GM23338 (cell line): ENCODE data around the gene DEFB114. TPM values are rescaled to one million over a fixed set of nuclear protein-coding genes. Genes with fewer than 3 reads are reported as not detected.

Experiments
- ATAC-seq: fragments of 200-7000 bp; cut with Tn5 transposase; 3 replicates; pipeline ENCODE4 v1.9.1; 2020
- DNase-seq: peaks from one replicate; pipeline ENCODE4 v3.0.0-alpha.2; 2015; ENCODE audit warnings: low spot score
- H2AFZ ChIP-seq: fragments of 200-600 bp; sonication (generic); 2 replicates; pipeline ENCODE4 v1.8.0; 2016; ENCODE audit warnings: antibody characterized with exemption, mild to moderate bottlenecking, moderate library complexity
- H3F3A ChIP-seq: fragments of 200-600 bp; sonication (generic); replicated peaks from 2 replicates; pipeline ENCODE4 v1.8.0; 2017; ENCODE audit warnings: antibody characterized with exemption, mixed run types, low read depth
- H3K27ac ChIP-seq: fragments of 200-600 bp; sonication (generic); 2 replicates; pipeline ENCODE4 v1.6.1; 2016; ENCODE audit warnings: low read depth
- H3K27me3 ChIP-seq: fragments of 200-600 bp; sonication (generic); 2 replicates; pipeline ENCODE4 v1.8.0; 2016; ENCODE audit warnings: mild to moderate bottlenecking, mixed run types, moderate library complexity; ENCODE audit not compliant: insufficient read depth
- H3K36me3 ChIP-seq: fragments of 200-600 bp; sonication (generic); 2 replicates; pipeline ENCODE4 v1.8.0; 2016; ENCODE audit warnings: mild to moderate bottlenecking; ENCODE audit not compliant: insufficient read depth
- H3K4me1 ChIP-seq: fragments of 200-600 bp; sonication (generic); 2 replicates; pipeline ENCODE4 v1.8.0; 2016; ENCODE audit warnings: mild to moderate bottlenecking, moderate library complexity; ENCODE audit not compliant: insufficient read depth
- H3K4me2 ChIP-seq: fragments of 200-600 bp; sonication (generic); 2 replicates; pipeline ENCODE4 v1.7.1; 2017; ENCODE audit warnings: mixed run types
- H3K4me3 ChIP-seq: fragments of 200-600 bp; sonication (generic); 2 replicates; pipeline ENCODE4 v1.6.1; 2016; ENCODE audit warnings: mixed run types
- H3K79me2 ChIP-seq: fragments of 200-600 bp; sonication (generic); replicated peaks from 2 replicates; pipeline ENCODE4 v1.8.0; 2017; ENCODE audit warnings: mild to moderate bottlenecking; ENCODE audit not compliant: insufficient read depth
- H3K9me2 ChIP-seq: fragments of 200-600 bp; sonication (generic); 2 replicates; pipeline ENCODE4 v1.8.0; 2017; ENCODE audit not compliant: insufficient read depth
- H4K20me1 ChIP-seq: fragments of 200-600 bp; sonication (generic); replicated peaks from 2 replicates; pipeline ENCODE4 v1.8.0; 2017; ENCODE audit warnings: mild to moderate bottlenecking; ENCODE audit not compliant: insufficient read depth
- H3K27ac Mint-ChIP-seq: 2 replicates; pipeline ENCODE4 v1.8.0; 2020; ENCODE audit warnings: inconsistent platforms, mild to moderate bottlenecking, moderate library complexity, mixed read lengths
- H3K27me3 Mint-ChIP-seq: 3 replicates; pipeline ENCODE4 v1.8.0; 2022; ENCODE audit warnings: low read depth, mild to moderate bottlenecking, moderate library complexity, mixed read lengths, inconsistent platforms; ENCODE audit not compliant: insufficient read depth, poor library complexity
- H3K36me3 Mint-ChIP-seq: 3 replicates; pipeline ENCODE4 v1.8.0; 2021; ENCODE audit warnings: low read depth, mild to moderate bottlenecking, inconsistent platforms, moderate library complexity, mixed read lengths
- H3K4me1 Mint-ChIP-seq: 3 replicates; pipeline ENCODE4 v1.8.0; 2020; ENCODE audit warnings: mild to moderate bottlenecking, inconsistent platforms, mixed read lengths
- H3K4me3 Mint-ChIP-seq: 3 replicates; pipeline ENCODE4 v1.8.0; 2021; ENCODE audit warnings: moderate library complexity, mild to moderate bottlenecking, inconsistent platforms, mixed read lengths
- H3K9me3 Mint-ChIP-seq: 3 replicates; pipeline ENCODE4 v1.8.0; 2020; ENCODE audit warnings: moderate library complexity, mild to moderate bottlenecking, inconsistent platforms, mixed read lengths
- CREB1 ChIP-seq: fragments of 250-450 bp; sonication (Bioruptor Pico); IDR thresholded peaks from 2 replicates; pipeline ENCODE4 v1.5.0; 2020; ENCODE audit warnings: low read depth, mild to moderate bottlenecking, moderate library complexity
- EZH2 ChIP-seq: fragments of 200-600 bp; sonication (generic); IDR thresholded peaks from one replicate; pipeline ENCODE4 v1.8.0; 2017; ENCODE audit warnings: antibody characterized with exemption, mild to moderate bottlenecking, low read depth; ENCODE audit not compliant: unreplicated experiment
- EZH2phosphoT487 ChIP-seq: fragments of 200-600 bp; sonication (generic); IDR thresholded peaks from one replicate; pipeline ENCODE4 v1.8.1; 2018; ENCODE audit warnings: antibody characterized with exemption; ENCODE audit not compliant: unreplicated experiment
- JUNB ChIP-seq: IDR thresholded peaks from one replicate; pipeline ENCODE4 v1.6.1; 2016; ENCODE audit warnings: antibody characterized with exemption; ENCODE audit not compliant: unreplicated experiment
- NANOG ChIP-seq: IDR thresholded peaks from 2 replicates; pipeline ENCODE4 v1.6.1; 2016; ENCODE audit warnings: antibody characterized with exemption, borderline replicate concordance
- POLR2AphosphoS5 ChIP-seq: IDR thresholded peaks from 2 replicates; pipeline ENCODE4 v1.6.1; 2016; ENCODE audit warnings: antibody characterized with exemption, low read depth
- STAT1 ChIP-seq: IDR thresholded peaks from one replicate; pipeline ENCODE4 v1.6.1; 2016; ENCODE audit warnings: antibody characterized with exemption; ENCODE audit not compliant: unreplicated experiment
- ZNF114 ChIP-seq: fragments of 250-450 bp; sonication (Bioruptor Pico); IDR thresholded peaks from 2 replicates; pipeline ENCODE4 v1.5.0; 2020; ENCODE audit warnings: mild to moderate bottlenecking, moderate library complexity
- ZNF331 ChIP-seq: fragments of 250-450 bp; sonication (Bioruptor Pico); IDR thresholded peaks from 2 replicates; pipeline ENCODE4 v1.5.0; 2020; ENCODE audit warnings: low read depth, mild to moderate bottlenecking, moderate library complexity
- polyA plus RNA-seq: library from polyadenylated mRNA; unstranded; fragments of >200 nt; fragmentation: Nextera tagmentation; extraction: Ambion mirVana; gene quantifications from 2 replicates; pipeline ENCODE4 v1.2.1, GENCODE V29; 2016
- total RNA-seq: library from RNA; depleted of rRNA; stranded (reverse); fragments of >200 nt; shearing (Covaris generic); gene quantifications from 2 replicates; pipeline ENCODE4 v1.2.3, GENCODE V29; 2014
- TF ChIP-seq, protein P1 (sequence below): IDR thresholded peaks from 2 replicates; pipeline ENCODE4 v1.6.1; 2016; ENCODE audit warnings: antibody characterized with exemption
- TF ChIP-seq, protein P2 (sequence below), 2 experiments: fragments of 200-600 bp in 1 of 2; sonication (generic) in 1 of 2; conservative IDR thresholded peaks; 2 replicates each; pipeline versions ENCODE4 v1.5.1 to v1.6.1; 2016 to 2017; ENCODE audit warnings: antibody characterized with exemption in 2 of 2, low read depth in 2 of 2, mild to moderate bottlenecking in 2 of 2, moderate library complexity in 1 of 2
- TF ChIP-seq, protein P3 (sequence below): fragments of 250-450 bp; sonication (Bioruptor Pico); IDR thresholded peaks from 2 replicates; pipeline ENCODE4 v1.5.0; 2020; ENCODE audit warnings: mild to moderate bottlenecking, moderate library complexity
- TF ChIP-seq, protein P4 (sequence below): IDR thresholded peaks from one replicate; pipeline ENCODE4 v1.6.1; 2018; ENCODE audit warnings: antibody characterized with exemption; ENCODE audit not compliant: unreplicated experiment

DEFB114 gene
- total and polyA plus RNA-seq, 2 experiments from 2014 or later: not detected

DNA sequence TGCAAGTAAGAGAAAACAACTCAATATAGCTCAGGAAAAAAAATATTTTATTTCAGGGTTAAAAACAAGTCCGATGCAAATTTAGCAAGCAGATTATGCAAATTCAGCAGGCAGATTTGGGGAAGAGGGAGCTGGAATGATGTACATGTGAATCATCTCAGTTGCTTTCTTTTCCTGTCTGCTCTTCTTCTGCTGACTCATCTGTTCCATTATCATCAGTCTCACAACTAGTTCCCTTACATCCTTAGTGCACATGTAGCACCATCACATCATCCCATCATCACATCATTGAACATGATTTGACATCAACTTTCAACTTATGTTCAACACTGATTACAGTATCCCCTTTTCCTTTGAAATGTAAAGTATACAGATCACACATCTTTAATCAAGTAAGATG is 16.9 kb upstream of the DEFB114 start:
- no peak overlapping the region for H3K4me3 ChIP-seq
- H3K27me3 ChIP-seq: no peaks in the 10 kb centered on the region
- no peak overlapping the region for H3K27ac Mint-ChIP-seq
- no peaks in the 10 kb centered on the region for H3F3A ChIP-seq
- no peak for DNase-seq
- H3K4me3 Mint-ChIP-seq: no peak overlapping the region
- no peaks in the 10 kb centered on the region for H3K9me2 ChIP-seq
- H3K79me2 ChIP-seq: no peaks in the 10 kb centered on the region
- H3K4me1 Mint-ChIP-seq: peaks cover 6% of the 10 kb centered on the region; the same call in 2 of the 3 replicates
- H3K9me3 Mint-ChIP-seq: peaks cover 2% of the 10 kb centered on the region; the same call in 1 of the 3 replicates
- H3K27me3 Mint-ChIP-seq: no peaks in the 10 kb centered on the region
- TF ChIP-seq, protein P1, sequence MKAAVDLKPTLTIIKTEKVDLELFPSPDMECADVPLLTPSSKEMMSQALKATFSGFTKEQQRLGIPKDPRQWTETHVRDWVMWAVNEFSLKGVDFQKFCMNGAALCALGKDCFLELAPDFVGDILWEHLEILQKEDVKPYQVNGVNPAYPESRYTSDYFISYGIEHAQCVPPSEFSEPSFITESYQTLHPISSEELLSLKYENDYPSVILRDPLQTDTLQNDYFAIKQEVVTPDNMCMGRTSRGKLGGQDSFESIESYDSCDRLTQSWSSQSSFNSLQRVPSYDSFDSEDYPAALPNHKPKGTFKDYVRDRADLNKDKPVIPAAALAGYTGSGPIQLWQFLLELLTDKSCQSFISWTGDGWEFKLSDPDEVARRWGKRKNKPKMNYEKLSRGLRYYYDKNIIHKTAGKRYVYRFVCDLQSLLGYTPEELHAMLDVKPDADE: no peak
- TF ChIP-seq POLR2AphosphoS5 (no peak), NANOG (no peak), EZH2phosphoT487 (no peak), ZNF331 (CRISPR knock-in tag) (no peak), ZNF114 (CRISPR knock-in tag) (no peak), JUNB (no peak), STAT1 (no peak), CREB1 (CRISPR knock-in tag) (no peak), EZH2 (no peak)
- TF ChIP-seq, protein P2, sequence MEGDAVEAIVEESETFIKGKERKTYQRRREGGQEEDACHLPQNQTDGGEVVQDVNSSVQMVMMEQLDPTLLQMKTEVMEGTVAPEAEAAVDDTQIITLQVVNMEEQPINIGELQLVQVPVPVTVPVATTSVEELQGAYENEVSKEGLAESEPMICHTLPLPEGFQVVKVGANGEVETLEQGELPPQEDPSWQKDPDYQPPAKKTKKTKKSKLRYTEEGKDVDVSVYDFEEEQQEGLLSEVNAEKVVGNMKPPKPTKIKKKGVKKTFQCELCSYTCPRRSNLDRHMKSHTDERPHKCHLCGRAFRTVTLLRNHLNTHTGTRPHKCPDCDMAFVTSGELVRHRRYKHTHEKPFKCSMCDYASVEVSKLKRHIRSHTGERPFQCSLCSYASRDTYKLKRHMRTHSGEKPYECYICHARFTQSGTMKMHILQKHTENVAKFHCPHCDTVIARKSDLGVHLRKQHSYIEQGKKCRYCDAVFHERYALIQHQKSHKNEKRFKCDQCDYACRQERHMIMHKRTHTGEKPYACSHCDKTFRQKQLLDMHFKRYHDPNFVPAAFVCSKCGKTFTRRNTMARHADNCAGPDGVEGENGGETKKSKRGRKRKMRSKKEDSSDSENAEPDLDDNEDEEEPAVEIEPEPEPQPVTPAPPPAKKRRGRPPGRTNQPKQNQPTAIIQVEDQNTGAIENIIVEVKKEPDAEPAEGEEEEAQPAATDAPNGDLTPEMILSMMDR (conservative IDR thresholded peaks at IDR 0.05; ENCODE audit: low read depth in 2 of 2): no peak
- TF ChIP-seq, protein P3, sequence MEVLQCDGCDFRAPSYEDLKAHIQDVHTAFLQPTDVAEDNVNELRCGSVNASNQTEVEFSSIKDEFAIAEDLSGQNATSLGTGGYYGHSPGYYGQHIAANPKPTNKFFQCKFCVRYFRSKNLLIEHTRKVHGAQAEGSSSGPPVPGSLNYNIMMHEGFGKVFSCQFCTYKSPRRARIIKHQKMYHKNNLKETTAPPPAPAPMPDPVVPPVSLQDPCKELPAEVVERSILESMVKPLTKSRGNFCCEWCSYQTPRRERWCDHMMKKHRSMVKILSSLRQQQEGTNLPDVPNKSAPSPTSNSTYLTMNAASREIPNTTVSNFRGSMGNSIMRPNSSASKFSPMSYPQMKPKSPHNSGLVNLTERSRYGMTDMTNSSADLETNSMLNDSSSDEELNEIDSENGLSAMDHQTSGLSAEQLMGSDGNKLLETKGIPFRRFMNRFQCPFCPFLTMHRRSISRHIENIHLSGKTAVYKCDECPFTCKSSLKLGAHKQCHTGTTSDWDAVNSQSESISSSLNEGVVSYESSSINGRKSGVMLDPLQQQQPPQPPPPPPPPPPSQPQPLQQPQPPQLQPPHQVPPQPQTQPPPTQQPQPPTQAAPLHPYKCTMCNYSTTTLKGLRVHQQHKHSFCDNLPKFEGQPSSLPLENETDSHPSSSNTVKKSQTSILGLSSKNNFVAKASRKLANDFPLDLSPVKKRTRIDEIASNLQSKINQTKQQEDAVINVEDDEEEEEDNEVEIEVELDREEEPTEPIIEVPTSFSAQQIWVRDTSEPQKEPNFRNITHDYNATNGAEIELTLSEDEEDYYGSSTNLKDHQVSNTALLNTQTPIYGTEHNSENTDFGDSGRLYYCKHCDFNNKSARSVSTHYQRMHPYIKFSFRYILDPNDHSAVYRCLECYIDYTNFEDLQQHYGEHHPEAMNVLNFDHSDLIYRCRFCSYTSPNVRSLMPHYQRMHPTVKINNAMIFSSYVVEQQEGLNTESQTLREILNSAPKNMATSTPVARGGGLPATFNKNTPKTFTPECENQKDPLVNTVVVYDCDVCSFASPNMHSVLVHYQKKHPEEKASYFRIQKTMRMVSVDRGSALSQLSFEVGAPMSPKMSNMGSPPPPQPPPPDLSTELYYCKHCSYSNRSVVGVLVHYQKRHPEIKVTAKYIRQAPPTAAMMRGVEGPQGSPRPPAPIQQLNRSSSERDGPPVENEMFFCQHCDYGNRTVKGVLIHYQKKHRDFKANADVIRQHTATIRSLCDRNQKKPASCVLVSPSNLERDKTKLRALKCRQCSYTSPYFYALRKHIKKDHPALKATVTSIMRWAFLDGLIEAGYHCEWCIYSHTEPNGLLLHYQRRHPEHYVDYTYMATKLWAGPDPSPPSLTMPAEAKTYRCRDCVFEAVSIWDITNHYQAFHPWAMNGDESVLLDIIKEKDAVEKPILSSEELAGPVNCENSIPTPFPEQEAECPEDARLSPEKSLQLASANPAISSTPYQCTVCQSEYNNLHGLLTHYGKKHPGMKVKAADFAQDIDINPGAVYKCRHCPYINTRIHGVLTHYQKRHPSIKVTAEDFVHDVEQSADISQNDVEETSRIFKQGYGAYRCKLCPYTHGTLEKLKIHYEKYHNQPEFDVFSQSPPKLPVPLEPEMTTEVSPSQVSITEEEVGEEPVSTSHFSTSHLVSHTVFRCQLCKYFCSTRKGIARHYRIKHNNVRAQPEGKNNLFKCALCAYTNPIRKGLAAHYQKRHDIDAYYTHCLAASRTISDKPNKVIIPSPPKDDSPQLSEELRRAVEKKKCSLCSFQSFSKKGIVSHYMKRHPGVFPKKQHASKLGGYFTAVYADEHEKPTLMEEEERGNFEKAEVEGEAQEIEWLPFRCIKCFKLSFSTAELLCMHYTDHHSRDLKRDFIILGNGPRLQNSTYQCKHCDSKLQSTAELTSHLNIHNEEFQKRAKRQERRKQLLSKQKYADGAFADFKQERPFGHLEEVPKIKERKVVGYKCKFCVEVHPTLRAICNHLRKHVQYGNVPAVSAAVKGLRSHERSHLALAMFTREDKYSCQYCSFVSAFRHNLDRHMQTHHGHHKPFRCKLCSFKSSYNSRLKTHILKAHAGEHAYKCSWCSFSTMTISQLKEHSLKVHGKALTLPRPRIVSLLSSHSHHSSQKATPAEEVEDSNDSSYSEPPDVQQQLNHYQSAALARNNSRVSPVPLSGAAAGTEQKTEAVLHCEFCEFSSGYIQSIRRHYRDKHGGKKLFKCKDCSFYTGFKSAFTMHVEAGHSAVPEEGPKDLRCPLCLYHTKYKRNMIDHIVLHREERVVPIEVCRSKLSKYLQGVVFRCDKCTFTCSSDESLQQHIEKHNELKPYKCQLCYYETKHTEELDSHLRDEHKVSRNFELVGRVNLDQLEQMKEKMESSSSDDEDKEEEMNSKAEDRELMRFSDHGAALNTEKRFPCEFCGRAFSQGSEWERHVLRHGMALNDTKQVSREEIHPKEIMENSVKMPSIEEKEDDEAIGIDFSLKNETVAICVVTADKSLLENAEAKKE (CRISPR knock-in tag): no peak
- TF ChIP-seq, protein P4, sequence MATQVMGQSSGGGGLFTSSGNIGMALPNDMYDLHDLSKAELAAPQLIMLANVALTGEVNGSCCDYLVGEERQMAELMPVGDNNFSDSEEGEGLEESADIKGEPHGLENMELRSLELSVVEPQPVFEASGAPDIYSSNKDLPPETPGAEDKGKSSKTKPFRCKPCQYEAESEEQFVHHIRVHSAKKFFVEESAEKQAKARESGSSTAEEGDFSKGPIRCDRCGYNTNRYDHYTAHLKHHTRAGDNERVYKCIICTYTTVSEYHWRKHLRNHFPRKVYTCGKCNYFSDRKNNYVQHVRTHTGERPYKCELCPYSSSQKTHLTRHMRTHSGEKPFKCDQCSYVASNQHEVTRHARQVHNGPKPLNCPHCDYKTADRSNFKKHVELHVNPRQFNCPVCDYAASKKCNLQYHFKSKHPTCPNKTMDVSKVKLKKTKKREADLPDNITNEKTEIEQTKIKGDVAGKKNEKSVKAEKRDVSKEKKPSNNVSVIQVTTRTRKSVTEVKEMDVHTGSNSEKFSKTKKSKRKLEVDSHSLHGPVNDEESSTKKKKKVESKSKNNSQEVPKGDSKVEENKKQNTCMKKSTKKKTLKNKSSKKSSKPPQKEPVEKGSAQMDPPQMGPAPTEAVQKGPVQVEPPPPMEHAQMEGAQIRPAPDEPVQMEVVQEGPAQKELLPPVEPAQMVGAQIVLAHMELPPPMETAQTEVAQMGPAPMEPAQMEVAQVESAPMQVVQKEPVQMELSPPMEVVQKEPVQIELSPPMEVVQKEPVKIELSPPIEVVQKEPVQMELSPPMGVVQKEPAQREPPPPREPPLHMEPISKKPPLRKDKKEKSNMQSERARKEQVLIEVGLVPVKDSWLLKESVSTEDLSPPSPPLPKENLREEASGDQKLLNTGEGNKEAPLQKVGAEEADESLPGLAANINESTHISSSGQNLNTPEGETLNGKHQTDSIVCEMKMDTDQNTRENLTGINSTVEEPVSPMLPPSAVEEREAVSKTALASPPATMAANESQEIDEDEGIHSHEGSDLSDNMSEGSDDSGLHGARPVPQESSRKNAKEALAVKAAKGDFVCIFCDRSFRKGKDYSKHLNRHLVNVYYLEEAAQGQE: no peak
- H3K36me3 ChIP-seq: no peaks in the 10 kb centered on the region
- peaks cover under 1% of the 10 kb centered on the region; the same call in 1 of the 2 replicates for H3K4me1 ChIP-seq
- H3K4me2 ChIP-seq: no peak overlapping the region
- no peaks in the 10 kb centered on the region for H4K20me1 ChIP-seq
- no peak overlapping the region for H2AFZ ChIP-seq
- H3K36me3 Mint-ChIP-seq: no peaks in the 10 kb centered on the region
- ATAC-seq: no peak
- no peak overlapping the region for H3K27ac ChIP-seq
